Ramos (cell line): Measurements from ENCODE around the gene KRTAP10-4.
"Not testable (repeated sequence)": the region's sequence is repeated elsewhere in the genome, so short reads cannot be mapped to it uniquely, and the experiment has no call there.

Experiments
- in situ Hi-C: fragments of 300-500 bp; cut with MboI; formaldehyde crosslinking; loops from one replicate; pipeline ENCODE4 v1.14.3; 2022; ENCODE audit warnings: low sequenced_read_pairs; ENCODE audit not compliant: unreplicated experiment

KRTAP10-4 gene

DNA sequence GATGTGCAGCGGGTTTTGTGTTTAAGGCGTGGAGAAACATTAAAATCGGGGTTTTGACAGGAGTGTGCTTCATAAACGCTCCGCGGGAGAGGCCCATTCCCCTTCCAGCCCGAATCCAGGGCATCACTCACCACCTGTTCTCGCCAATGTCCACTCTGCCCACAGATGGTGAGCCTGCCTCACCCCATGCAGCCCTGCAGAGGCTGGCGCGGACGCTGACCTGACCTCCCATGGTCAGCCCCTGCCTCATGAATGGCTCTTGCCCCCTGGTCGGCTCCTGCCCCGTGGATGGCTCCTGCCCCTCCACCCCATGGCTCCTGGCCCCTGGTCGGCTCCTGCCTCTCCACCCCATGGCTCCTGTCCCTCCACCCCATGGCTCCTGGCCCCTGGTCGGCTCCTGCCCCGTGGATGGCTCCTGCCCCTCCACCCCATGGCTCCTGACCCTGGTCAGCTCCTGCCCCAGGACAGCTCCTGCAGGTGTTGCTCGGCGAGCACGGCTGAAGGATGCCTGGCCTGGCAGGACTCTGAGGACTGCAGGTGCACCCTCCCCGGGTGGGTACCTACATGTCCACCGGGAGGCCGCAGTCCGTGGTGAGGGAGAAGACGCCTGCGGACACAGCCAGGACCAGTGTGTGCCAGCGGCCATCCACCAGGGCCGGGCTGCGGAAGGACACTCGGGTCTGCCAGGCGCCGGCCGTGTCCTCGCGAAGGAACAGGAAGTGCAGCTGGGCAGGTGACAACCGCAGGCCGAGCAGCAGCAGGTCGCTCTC lies 40.2 kb upstream of the KRTAP10-4 start:
- in situ Hi-C loops = no loop called here

- in situ Hi-C loops = no loop called here
Measured at GRCh38 chr21:44533891-44534627, 39.5 kb upstream of the KRTAP10-4 start.

GRCh38 chr21:44534688-44535087 lies 38.8 kb upstream of the KRTAP10-4 start:
- in situ Hi-C loops = no loop called here

DNA sequence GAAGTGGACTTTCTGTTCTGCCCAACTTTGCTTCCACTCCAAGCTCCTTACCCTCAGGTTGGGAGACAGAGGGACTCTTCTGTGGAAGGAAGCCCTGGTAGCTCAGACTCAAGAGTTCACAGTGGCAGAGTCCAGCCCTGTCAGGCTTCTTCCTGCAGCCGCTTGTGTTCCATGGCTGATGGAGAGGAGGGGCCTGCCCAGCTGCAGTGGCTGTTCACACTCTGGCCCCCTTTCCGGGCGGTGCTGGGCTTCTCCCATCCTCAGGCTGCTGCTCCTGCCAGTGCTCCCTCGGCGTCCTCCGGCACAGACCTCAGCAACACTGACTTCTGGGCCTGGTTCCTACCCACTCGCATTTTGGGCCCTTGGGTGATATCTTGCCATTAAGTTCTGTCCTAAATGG lies 37.6 kb upstream of the KRTAP10-4 start:
- in situ Hi-C loops = no loop called here

DNA sequence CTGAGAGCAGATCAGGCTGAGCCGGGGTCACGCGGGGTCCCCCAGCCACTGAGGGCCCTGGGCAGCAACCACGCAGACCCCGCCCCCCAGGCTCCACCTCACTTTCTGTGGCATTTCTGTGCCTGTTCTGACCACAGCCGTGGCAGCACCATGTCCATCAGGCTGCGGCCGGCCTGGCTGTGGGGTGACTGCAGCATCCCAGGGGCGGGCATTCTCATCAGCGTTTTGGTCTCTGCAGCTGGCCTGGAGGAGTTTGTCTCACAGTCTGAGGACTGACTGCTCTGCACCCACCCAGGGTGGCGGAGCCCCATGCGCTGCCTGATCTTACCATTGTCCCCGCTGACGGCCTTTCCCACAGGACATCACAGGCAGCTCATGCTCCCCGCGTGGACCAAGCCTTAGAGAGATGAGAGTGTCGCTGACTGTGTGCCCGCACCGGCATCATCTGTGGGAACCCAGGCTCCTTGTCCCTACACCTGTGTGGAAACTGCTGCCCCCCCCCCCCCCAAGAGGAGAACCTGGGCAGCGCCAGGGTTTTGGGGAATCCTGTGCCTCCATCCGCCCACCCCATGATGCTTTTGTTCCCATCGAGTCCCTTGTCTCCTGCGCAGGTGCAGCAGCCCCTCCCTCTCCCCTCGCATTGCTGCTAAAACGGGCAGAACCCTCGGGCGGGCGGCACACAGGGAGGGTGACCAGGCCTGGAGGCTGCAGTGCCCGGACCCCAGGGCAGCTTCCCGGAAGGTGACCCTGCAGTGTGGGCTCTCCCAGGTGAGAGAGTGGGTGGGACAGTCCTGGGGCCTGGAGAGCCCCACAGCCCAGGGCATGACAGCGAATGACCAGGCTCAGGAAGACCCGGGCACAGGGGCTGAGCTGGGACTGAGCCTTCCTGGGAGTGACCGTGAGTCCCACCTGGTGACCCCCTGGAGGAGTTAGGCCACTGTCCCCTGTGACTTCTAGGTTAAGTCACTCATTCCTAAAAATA lies 35.3 kb upstream of the KRTAP10-4 start:
- in situ Hi-C loops = no loop called here

DNA sequence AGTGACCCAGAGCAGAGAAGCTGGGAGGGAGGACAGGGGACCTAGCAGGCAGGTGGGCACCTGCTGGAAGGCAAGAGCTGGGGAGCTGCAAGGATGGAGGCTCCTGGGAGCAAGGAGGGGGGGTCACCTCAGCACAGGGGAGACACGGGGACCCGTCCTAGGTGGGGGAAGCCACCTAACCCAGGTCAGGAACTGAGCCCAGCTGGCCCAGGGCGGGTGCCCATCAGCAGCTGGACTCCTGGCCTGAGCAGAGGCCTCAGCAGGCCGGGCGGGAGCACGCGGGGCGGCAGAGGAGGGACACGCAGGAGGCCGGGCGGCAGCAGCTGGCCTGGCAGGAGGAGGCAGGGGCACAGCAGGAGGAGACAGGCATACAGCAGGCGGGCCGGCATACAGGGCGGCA lies 34.5 kb upstream of the KRTAP10-4 start:
- in situ Hi-C loops = no loop called here

GRCh38 chr21:44539991-44540666 lies 33.4 kb upstream of the KRTAP10-4 start, which contains the start of gene KRTAP10-1:
TSS of gene KRTAP10-1 (minus strand) at chr21:44540195. CDS start at chr21:44540150, 45 bp downstream.
- in situ Hi-C loops = no loop called here

GRCh38 chr21:44540741-44541288 lies 32.7 kb upstream of the KRTAP10-4 start:
- in situ Hi-C loops = no loop called here

DNA sequence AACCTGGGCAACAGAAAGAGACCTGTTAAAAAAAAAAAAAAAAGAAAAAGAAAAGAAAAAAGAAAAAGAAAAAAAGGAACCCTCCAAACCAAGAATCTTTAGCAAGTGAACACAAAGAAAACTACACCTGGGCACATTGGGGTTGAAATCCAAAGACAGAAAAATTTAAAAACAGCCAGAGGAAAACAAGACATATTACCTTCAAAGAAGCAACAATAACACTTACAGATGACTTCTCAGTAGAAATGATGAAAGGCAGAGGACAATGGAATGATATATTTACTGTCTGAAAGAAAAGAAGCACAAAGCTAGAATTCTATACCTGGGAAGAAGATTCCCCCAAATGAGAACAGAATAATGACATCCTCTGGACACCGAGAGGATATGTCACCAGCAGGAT lies 30.8 kb upstream of the KRTAP10-4 start:
- in situ Hi-C loops = no loop called here

- in situ Hi-C loops = no loop called here
Measured at GRCh38 chr21:44544566-44544965, 29.0 kb upstream of the KRTAP10-4 start.

GRCh38 chr21:44547656-44548331 lies 25.7 kb upstream of the KRTAP10-4 start:
- in situ Hi-C loops = no loop called here

- in situ Hi-C loops = no loop called here
Measured at GRCh38 chr21:44548381-44548780, 25.1 kb upstream of the KRTAP10-4 start.

GRCh38 chr21:44548922-44549321 lies 24.6 kb upstream of the KRTAP10-4 start:
- in situ Hi-C loops = no loop called here

GRCh38 chr21:44549525-44550211 lies 23.9 kb upstream of the KRTAP10-4 start:
- in situ Hi-C loops = no loop called here

DNA sequence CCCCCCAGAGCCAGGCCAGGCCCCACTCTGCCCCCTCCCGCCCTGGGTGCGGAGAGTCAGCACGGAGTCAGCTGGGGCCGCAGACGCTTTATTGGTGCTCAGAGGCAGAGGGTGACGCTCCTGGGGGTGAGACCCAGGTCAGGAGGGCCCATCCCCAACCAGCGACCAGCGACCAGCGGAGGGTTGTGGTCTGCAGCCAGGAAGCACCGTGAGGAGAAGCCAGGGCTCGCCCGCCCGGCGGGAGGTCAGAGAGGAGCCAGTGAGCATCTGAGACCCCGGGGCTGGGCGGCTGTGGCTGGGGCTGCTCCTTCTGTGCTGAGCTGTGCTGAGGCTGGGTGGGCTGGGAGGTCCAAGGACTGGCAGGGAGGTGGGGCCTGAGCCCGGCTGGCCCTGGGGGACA lies 23.2 kb upstream of the KRTAP10-4 start:
- in situ Hi-C loops = not testable (repeated sequence)

DNA sequence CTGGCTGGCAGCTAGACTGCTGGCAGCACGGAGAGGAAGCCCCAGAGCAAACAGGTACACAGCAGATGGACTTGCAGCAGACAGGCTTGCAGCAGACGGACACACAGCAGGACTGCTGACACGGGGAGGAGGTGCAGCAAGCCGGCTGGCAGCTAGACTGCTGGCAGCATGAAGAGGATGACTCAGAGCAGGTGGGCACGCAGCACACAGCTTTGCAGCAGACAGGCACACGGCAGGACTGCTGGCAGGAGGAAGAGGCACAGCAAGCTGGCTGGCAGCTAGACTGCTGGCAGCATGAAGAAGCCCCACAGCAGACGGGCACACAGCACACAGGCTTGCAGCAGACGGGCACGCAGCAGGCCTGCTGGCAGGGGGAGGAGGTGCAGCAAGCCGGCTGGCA lies 22.7 kb upstream of the KRTAP10-4 start:
- in situ Hi-C loops = no loop called here

GRCh38 chr21:44551340-44551961 lies 22.1 kb upstream of the KRTAP10-4 start, which contains the start of gene KRTAP10-2:
TSS of gene KRTAP10-2 (minus strand) at chr21:44551505. CDS start at chr21:44551458, 47 bp downstream.
- in situ Hi-C loops = no loop called here

DNA sequence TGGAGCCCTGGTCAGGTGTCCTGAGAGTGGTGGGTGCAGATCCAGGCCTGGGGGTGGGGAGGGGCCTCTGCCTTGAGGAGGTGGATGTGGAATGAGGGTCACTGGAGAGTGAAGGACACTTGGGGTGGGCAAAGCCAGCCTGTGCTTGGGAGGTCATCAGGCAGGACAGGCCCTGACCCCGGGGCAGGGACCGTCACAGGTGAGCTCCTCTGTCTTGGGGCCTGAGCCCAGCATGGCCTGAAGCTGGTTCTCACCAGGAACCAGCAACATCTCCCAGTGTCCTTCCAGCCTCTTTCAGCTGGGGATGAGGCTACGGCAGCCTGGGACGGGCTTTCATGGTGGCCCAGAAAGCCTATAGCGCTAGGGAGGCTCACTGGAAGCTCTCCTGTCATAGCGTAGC lies 21.4 kb upstream of the KRTAP10-4 start:
- in situ Hi-C loops = no loop called here
